ENCODE measurements around the gene CLCN1. TPM values are rescaled to one million over a fixed set of nuclear protein-coding genes. Genes with fewer than 3 reads are reported as not detected.

The CLCN1 gene
- total RNA-seq (2022) (not detected in 2 replicates), Bru-seq, nascent RNA (percentile 20 among the genes with signal in this experiment), BruChase-seq, experiment 1, labeled RNA remaining after a 6-hour chase (percentile 31 among the genes with signal in this experiment), BruChase-seq, experiment 2, labeled RNA remaining after a 2-hour chase (percentile 30 among the genes with signal in this experiment)
- long read RNA-seq: 0 reads

GRCh38 chr7:143315776-143316175 is at the start of gene CLCN1:
TSS of gene CLCN1 (plus strand) at chr7:143316111. CDS start at chr7:143316213, 102 bp downstream.
- no peaks in the 10 kb centered on the region for H3K27me3 Mint-ChIP-seq (ENCODE audit: insufficient read depth, unreplicated experiment)
- BruUV-seq (replicated peaks): no TSS peak
- no peak within 1 kb of the TSS for H3K27ac Mint-ChIP-seq (ENCODE audit: low read depth, unreplicated experiment)
- intact Hi-C loops (cut with micrococcal nuclease): no loop called here
- ChIA-PET POLR2A (no interaction called here), CTCF (interaction anchor here (0.6 to 1.9 kb wide), 6 partner anchors 10 to 100 kb away, joined by 3 to 8 read pairs (median 4); no protein-coding TSS in a partner anchor)
- H3K4me1 Mint-ChIP-seq (ENCODE audit: insufficient read depth, unreplicated experiment): peaks cover 19% of the 10 kb centered on the region
- DNase-seq (ENCODE audit: unreplicated experiment): no peak
- H3K9me3 Mint-ChIP-seq (ENCODE audit: unreplicated experiment): no peaks in the 10 kb centered on the region
- H3K36me3 Mint-ChIP-seq (ENCODE audit: insufficient read depth, unreplicated experiment): no peaks in the 10 kb centered on the region
- no peak for TF ChIP-seq CTCF (IDR thresholded peaks at IDR 0.05; ENCODE audit: unreplicated experiment)
- no peak within 1 kb of the TSS for H3K4me3 Mint-ChIP-seq (ENCODE audit: unreplicated experiment)

GRCh38 chr7:143269251-143269650 is 46.7 kb upstream of the CLCN1 start:
- no peak for DNase-seq (ENCODE audit: unreplicated experiment)
- intact Hi-C loops (cut with micrococcal nuclease): no loop called here
- TF ChIP-seq CTCF (IDR thresholded peaks at IDR 0.05; ENCODE audit: unreplicated experiment): no peak
- Mint-ChIP-seq H3K4me1 (ENCODE audit: insufficient read depth, unreplicated experiment) (peaks cover 13% of the 10 kb centered on the region), H3K36me3 (ENCODE audit: insufficient read depth, unreplicated experiment) (peaks cover 46% of the 10 kb centered on the region), H3K4me3 (ENCODE audit: unreplicated experiment) (no peak overlapping the region), H3K27ac (ENCODE audit: low read depth, unreplicated experiment) (no peak overlapping the region), H3K27me3 (ENCODE audit: insufficient read depth, unreplicated experiment) (no peaks in the 10 kb centered on the region), H3K9me3 (ENCODE audit: unreplicated experiment) (no peaks in the 10 kb centered on the region)
- ChIA-PET POLR2A (no interaction called here), CTCF (interaction anchor here (0.6 to 0.7 kb wide), 2 partner anchors 16 to 146 kb away, joined by 3 read pairs; no protein-coding TSS in a partner anchor)
- no TSS peak for BruUV-seq (replicated peaks)

GRCh38 chr7:143271240-143271639 is 44.7 kb upstream of the CLCN1 start:
- Mint-ChIP-seq H3K27me3 (ENCODE audit: insufficient read depth, unreplicated experiment) (no peaks in the 10 kb centered on the region), H3K4me3 (ENCODE audit: unreplicated experiment) (no peak overlapping the region), H3K9me3 (ENCODE audit: unreplicated experiment) (no peaks in the 10 kb centered on the region), H3K4me1 (ENCODE audit: insufficient read depth, unreplicated experiment) (no peaks in the 10 kb centered on the region), H3K27ac (ENCODE audit: low read depth, unreplicated experiment) (no peak overlapping the region), H3K36me3 (ENCODE audit: insufficient read depth, unreplicated experiment) (peaks cover 35% of the 10 kb centered on the region)
- no peak for DNase-seq (ENCODE audit: unreplicated experiment)
- TF ChIP-seq CTCF (IDR thresholded peaks at IDR 0.05; ENCODE audit: unreplicated experiment): no peak
- CTCF ChIA-PET: interaction anchor here (1.7 kb wide), 1 partner anchor 29 kb away, joined by 8 read pairs; no protein-coding TSS in a partner anchor
- POLR2A ChIA-PET: interaction anchor here (1.2 kb wide), 1 partner anchor 8 kb away, joined by 10 read pairs; the partner anchor contains the start of gene GSTK1
- BruUV-seq (replicated peaks): no TSS peak
- intact Hi-C loops (cut with micrococcal nuclease): no loop called here

- POLR2A ChIA-PET: interaction anchor here (0.6 to 1.1 kb wide), 3 partner anchors 9 to 135 kb away, joined by 3 to 6 read pairs (median 4); partner anchors contain the start of gene GSTK1
- no peak for DNase-seq (ENCODE audit: unreplicated experiment)
- no peaks in the 10 kb centered on the region for H3K9me3 Mint-ChIP-seq (ENCODE audit: unreplicated experiment)
- H3K27ac Mint-ChIP-seq (ENCODE audit: low read depth, unreplicated experiment): no peak overlapping the region
- no TSS peak for BruUV-seq (replicated peaks)
- no peaks in the 10 kb centered on the region for H3K27me3 Mint-ChIP-seq (ENCODE audit: insufficient read depth, unreplicated experiment)
- H3K4me1 Mint-ChIP-seq (ENCODE audit: insufficient read depth, unreplicated experiment): no peaks in the 10 kb centered on the region
- no peak overlapping the region for H3K4me3 Mint-ChIP-seq (ENCODE audit: unreplicated experiment)
- intact Hi-C loops (cut with micrococcal nuclease): no loop called here
- CTCF ChIA-PET: interaction anchor here (0.6 to 1.7 kb wide), 2 partner anchors 27 to 41 kb away, joined by 3 to 8 read pairs; no protein-coding TSS in a partner anchor
- H3K36me3 Mint-ChIP-seq (ENCODE audit: insufficient read depth, unreplicated experiment): peaks cover 24% of the 10 kb centered on the region
- no peak for TF ChIP-seq CTCF (IDR thresholded peaks at IDR 0.05; ENCODE audit: unreplicated experiment)
Measured at GRCh38 chr7:143272871-143273270, 43.0 kb upstream of the CLCN1 start.

Measured in MCF 10A (cell line).